GM21447 (cell line): ENCODE measurements around the gene PPP2R1B.

Experiments
- ATAC-seq: cut with Tn5 transposase; IDR thresholded peaks from one replicate; pipeline ENCODE4 v1.9.1; 2021; ENCODE audit not compliant: unreplicated experiment

The PPP2R1B gene

DNA sequence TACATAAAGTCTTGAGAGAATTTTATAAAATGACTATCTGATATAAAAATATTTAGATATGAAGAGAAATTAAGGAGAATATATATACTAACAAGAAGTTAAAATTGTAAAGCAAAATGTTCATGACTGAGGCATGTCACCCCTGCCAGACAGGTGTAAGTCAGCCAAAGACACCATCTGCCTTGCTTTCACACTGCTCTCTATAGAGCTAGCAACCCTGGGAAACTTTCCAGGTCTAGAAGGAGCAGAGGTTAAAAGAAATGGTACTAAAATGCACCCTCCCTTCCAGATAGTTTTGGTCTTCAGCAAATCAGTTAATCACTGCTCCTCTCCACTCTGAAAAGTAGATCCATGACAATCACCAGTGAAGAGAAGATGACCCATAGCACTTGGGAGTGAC lies 16.5 kb downstream of the PPP2R1B start:
- ATAC-seq: no peak

DNA sequence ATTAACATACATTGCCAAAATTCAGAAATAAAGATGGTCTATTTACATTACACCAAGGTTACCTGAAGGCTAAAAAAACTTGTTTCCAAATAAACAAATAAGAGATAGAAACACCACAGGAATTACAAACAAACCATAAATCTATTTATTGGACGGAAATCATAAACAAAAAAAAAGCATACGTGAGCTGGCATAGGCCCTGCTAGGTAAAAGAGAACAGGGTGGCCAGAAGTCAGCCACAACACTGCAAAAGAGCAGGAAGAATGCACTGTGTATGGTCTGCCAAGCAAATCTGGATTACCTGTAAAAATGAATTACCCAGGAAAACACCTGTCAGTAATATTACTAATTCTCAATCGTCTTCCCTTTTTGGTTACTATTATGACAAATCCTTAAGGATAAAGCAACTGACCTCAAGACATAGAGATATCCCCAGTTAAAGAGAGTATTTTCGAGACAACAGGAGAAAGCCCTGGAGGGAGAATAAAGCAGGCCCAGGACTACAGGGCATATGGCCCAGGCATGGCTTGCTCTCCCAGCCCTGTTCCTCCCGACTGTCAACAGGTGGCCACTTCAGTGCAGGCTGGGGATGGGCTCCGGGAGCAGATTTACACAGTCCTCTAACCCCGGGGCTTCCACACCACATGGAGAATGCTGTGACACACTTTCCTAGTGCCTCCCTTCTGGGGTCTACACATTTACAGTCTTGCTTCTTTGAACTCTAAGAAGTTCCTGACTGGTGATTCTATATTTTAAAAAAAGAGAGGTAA lies 18.0 kb downstream of the PPP2R1B start:
- ATAC-seq: no peak

GRCh38 chr11:111745719-111746504 lies 20.3 kb downstream of the PPP2R1B start:
- ATAC-seq: no peak

GRCh38 chr11:111743700-111744099 lies 22.5 kb downstream of the PPP2R1B start:
- ATAC-seq: no peak

GRCh38 chr11:111741751-111742150 lies 24.4 kb downstream of the PPP2R1B start:
- no peak for ATAC-seq

DNA sequence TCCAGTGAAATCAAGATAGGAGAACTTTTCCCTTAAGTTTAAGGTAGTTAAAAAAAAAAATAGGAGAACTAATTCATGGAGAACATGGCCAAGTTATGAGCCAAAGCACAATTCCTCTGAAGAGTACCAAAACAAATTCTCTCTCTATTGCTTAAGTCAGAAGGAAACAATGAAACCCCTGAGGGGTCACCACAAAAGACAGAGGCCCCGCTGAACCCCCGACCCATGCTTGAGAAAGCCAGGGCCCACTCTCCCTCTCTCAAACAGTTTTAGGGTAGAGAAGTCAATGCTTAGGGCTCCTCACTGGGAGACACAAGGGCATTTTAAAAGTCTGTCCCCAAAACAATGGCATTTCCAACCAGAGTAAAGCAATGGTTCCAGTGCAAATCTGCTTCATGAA lies 26.9 kb downstream of the PPP2R1B start:
- no peak for ATAC-seq

DNA sequence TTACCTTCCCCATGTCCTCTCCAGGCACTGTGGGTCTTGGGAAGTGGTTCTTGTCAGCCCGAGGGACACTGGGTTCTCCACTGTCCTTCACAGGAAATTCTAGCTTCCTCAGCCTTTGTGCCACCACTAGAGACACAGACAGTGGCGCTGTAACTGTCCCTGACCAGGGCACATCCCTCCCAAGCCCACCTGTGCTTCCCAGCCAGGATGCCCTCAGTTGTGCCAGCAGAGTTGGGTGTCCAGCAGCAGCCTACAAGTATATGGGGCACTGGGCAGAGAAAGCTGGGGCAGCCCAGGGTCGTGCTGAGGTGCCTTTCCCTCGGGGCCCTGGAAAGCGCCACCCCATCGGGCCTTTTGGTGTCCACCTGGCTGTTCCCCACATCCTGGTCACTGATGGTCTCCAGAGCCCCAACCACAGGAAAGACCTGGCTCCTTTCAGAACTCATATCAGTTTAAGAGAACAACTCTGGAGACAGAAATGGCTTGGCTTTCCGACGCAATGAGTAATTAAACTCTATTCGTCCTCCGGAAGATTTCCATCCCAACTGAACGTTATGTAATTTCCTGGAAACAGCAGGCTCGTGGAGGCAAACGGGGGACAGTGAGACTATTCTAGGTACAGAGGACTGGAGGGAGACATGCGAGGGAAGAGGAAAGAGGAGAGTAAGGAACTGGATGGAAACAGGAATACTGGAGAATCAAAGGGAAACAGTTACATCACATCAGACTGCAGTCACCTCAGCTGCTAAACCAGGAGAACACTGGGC lies 28.6 kb downstream of the PPP2R1B start:
- ATAC-seq: no peak

DNA sequence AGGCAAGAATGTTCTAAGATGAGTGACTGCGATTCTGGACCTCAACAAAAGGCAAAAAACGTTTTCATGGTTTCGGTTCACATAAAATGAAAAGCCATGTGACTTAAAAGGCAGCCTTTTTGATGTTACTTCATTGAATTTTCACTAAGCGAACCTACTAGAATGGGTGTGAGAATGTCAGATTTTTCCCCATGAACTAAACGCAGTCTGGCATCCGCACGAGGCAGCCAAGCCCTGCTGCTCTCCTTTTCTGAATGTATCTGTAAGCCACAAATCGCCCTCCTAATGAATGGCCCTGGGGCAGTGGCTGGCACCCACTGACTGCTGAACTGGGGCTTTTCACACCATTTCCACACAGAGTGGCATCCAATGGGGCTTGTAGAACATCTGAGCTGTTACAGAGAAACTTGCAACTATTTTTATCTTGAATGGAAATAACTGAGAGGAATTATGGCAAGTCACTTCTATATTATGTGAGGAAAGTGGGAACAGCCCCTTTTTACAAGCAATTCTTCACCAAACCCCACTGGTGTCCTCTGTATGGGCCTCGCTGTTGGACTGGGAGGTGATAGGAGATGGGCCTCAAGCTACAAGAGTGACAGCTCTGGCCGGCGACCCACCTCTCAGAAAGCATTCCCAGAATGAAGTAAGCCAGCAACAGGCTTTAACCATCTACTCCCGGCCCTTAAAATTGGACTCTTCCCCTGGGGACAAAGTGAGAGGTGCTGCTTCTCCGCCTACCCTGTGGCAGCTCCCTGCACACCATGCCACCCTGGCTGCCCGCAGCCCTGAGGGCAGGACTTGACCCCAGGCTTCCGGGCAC lies 29.4 kb downstream of the PPP2R1B start:
- no peak for ATAC-seq

DNA sequence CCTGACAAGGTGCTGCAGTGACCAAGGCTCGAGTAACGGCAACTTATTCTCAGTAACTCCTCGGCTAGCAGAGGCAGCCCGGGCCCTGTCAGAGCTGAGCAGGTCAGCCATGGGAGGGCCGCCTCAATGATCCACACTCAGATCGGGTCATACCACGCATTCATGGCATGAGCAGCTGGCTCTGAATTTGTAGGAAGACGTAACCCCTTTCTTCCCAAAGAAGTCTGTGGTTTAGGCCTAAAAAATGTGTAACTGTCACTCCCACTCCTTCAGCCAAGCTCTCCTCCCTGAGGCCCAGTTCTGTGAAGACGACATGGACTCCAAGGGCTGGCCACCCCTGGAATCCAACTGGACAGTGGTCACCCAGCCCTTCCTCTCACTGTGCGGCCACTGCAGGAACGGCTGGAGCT lies 30.0 kb downstream of the PPP2R1B start:
- no peak for ATAC-seq

DNA sequence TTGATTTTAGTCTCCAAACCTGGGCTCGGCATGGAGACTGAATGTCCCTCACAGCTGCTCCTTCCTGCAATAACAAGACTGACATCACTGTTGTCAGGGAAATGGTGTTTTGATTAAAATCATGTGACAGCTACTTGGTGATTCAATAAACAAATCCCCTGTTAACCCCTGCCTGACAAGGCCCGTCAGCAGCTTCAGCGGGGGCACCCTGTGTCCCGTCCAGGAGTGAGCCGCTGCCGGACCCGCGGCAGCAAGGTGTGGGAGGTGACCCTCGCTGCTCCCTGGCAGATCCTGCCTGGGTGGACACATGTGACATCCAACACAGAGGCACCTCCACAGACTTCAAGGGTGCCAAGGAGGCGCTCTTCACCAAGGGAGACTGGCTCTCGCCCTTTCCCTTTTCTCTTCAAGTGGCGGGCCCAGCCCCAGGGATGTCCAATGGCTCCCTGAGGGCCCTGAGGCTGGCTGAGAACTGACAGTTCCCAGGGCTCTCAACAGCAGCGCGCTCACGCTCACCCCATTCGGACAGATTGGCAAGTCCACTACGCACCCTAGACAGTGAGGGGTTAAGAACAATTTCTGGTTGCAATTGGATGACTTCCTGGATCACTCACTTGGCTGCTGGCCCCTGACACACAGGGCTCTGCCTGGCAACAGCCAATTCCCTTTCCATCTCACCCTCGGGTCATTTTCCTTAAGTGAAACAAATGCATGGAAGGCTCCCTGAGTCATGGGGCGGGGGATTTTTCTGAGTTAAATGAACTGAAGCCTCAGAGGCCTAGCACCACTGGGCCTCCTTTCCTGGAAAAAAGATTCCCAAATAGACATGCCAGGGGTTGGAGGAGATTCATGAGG lies 30.7 kb downstream of the PPP2R1B start:
- no peak for ATAC-seq

DNA sequence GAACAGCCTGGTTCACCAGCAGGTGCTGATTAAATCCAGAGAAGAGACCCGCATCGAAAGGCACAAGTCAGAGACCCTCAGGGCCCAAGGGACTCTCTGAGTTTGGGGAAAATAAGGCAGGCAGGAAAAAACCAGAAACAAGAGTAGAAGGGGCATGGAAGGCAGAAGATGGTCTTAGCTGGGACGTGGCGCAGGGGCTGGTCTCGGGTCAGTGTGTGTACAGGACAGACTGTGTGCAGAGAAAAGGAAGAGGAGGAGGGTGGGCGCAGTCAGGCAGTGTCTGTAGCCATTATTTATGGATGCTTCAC lies 31.3 kb downstream of the PPP2R1B start:
- ATAC-seq: no peak

DNA sequence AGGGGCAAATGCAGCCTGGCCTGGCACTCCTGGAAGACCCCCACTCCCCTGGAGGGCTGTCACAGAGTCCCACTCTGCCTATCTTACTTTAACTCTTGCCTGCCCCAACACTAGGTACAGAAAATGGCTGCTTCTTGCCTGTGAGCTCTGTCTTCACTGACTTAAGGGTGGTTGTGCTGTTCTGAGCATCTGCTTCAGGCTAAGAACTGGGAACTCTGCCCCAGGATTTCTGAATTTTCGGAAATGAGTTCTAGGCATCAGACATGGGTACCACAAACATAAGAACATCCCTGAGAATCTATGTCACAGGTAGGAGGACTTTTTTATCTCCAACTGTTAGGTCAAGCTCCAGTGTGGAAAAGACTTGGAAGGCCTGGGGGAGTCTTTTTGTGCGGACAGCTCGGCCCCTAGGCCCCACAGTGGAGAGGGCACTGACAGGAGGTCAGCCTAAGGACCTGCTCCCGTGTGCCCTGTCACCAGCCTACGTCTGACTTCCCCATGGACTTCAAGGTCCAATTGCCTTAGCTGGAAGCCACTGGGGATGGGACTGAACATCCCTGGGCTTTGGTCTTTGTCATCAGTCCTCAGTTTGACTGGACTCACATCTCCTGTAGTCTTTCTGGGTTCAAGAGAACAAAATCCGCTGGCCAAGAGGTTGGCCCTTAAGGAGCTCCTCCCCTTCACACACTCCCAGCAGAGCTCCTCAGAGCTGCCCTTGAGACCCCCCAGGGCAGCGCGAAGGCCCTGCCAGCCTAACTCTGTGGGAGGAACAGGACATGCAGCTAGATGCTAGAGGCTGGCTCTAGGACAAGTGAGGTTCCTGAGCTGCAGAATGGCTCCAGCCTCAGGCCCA lies 31.9 kb downstream of the PPP2R1B start:
- no peak for ATAC-seq

- ATAC-seq: no peak
These were observed 32.5 kb downstream of the PPP2R1B start for GRCh38 chr11:111733611-111734088.

DNA sequence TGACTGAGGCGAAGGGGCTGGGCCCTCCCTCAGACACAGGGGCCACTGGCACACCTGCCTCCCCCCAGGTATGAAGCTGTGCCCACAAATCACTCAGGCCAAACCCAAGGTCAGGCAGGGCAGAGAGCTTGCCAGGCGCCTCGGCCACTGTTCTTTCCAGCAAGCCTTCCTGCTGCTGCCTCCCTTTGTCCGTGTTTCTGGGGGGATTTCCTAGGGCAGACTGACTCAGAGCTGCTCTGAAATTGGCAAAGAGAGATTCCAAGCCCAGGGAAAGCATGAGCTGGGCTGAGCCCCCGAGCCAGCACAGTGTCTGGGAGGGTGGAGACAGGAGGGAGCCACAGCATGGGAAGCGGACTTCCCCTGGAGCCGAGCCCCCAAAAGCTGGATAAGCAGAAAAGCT lies 33.2 kb downstream of the PPP2R1B start:
- ATAC-seq: no peak

DNA sequence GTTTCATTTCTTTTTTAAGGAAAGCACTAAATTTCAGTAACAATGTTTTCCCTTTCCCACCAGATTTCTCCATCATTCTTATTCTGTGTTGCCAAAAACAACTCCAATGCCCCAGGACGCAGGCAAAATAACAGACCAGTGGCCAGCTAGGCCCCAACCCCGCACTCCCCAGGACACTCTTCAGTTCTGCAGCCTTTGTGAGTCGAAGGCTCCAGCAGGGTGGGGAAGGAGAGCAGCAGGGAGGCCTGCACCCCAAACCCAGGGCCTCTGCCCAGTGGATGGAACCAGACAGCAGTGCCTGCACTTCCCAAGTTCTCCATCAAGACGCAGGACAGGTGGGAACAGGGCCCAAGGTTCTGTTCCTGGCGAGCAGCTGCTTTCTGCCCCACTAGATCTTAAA lies 34.4 kb downstream of the PPP2R1B start:
- no peak for ATAC-seq

DNA sequence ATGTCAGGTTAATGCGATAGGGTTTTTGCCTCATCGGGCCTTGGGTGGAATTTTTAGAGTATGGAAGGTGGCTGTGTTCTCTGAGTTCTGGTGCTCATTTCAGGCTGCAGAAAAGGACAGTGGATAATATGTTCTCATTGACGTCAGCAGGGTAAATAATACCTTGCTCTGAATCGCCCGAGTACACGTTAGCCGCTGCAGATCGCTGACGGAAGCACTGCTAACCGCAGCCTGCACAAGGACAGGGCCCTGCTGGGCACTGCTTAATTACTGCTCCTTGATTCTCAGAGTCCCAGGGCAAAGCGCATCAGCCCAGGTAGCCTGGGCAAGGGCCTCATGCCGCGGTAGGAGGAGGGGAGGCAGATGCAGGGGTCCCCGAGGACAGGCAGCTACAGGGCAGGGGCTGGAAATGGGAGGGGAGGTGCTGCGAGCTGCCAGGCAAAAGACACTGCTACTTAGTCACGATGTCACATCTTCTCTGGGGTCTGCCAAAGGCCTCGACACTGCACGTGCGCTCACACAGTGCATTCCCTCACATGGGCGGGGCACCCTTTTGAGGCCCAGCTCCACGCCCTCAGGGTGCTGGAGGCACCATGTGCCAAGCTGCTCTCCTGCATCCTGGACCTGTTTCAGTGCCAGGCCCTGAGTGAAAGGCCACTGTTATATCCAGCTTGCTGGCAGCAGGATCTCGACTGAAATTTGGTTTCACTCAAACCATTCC lies 35.2 kb downstream of the PPP2R1B start:
- no peak for ATAC-seq

GRCh38 chr11:111729831-111730311 lies 36.3 kb downstream of the PPP2R1B start:
- ATAC-seq: no peak
